Colonic mucosa (tissue), 4 donors: ENCODE data around the gene HSP90AB1. TPM values are rescaled to one million over a fixed set of nuclear protein-coding genes. Genes with fewer than 3 reads are reported as not detected.

Source experiments
- DNase-seq: peaks from one replicate; pipeline ENCODE4 v3.0.0-alpha.2; 2020
- H3K27ac ChIP-seq: fragments of 200-600 bp; one replicate; pipeline ENCODE4 v1.8.0; 2021
- H3K27me3 ChIP-seq: fragments of 200-600 bp; one replicate; pipeline ENCODE4 v1.8.0; 2021
- H3K36me3 ChIP-seq: fragments of 200-600 bp; one replicate; pipeline ENCODE4 v1.8.0; 2021
- H3K4me1 ChIP-seq: fragments of 200-600 bp; one replicate; pipeline ENCODE4 v1.8.0; 2021; ENCODE audit warnings: mild to moderate bottlenecking
- H3K4me3 ChIP-seq: fragments of 200-600 bp; one replicate; pipeline ENCODE4 v1.8.0; 2021
- H3K9ac ChIP-seq, 2 donors: one replicate each; pipeline ENCODE4 v1.7.0; 2013; ENCODE audit warnings: control low read depth in 2 of 2, low read depth in 2 of 2, low read length in 2 of 2
- H3K9me3 ChIP-seq: fragments of 200-600 bp; one replicate; pipeline ENCODE4 v1.8.0; 2021
- CTCF ChIP-seq: fragments of 200-600 bp; IDR thresholded peaks from one replicate; pipeline ENCODE4 v1.8.0; 2022; ENCODE audit warnings: antibody characterized with exemption, mild to moderate bottlenecking
- intact Hi-C: fragments of 100-400 bp; cut with DNase I; formaldehyde crosslinking; loops from one replicate; pipeline ENCODE4 v1.14.1; 2022
- total RNA-seq, 2 donors: library from RNA; stranded (reverse); fragmentation: NEBNext Ultra II Directional in 1 of 2; extraction: Animal tissue kit (Norgen Biotek cat#: 25700) in 1 of 2; gene quantifications; one replicate each; pipeline ENCODE4 v1.2.1, GENCODE V29; 2021
- donor health status: healthy.
- donor health status: DM: no; HTN: no; CAD: no.
- donor health status: DM: no; HTN: no; CAD: no.

HSP90AB1 gene
- total RNA-seq, 2 donors from 2014 or later = 409 to 1,163 TPM

GRCh38 chr6:44251576-44252524 is 4.9 kb downstream of the HSP90AB1 start:
- Histone ChIP-seq H3K27me3 (no peaks in the 10 kb centered on the region), H3K36me3 (peaks cover 32% of the 10 kb centered on the region), H3K4me3 (no peak overlapping the region), H3K4me1 (peaks cover 12% of the 10 kb centered on the region), H3K27ac (no peak overlapping the region), H3K9ac (no peak overlapping the region), H3K9me3 (no peaks in the 10 kb centered on the region)
- intact Hi-C loops = no loop called here
- no peak for TF ChIP-seq CTCF
- DNase-seq = no peak

- H3K4me3 ChIP-seq = no peak overlapping the region
- peak; percentile 77 for DNase-seq
- peaks cover 32% of the 10 kb centered on the region for H3K36me3 ChIP-seq
- H3K9me3 ChIP-seq = no peaks in the 10 kb centered on the region
- peak; percentile 32 for TF ChIP-seq CTCF
- H3K9ac ChIP-seq = no peak overlapping the region
- H3K27ac ChIP-seq = no peak overlapping the region
- peaks cover 10% of the 10 kb centered on the region for H3K4me1 ChIP-seq
- intact Hi-C loops = no loop called here
- no peaks in the 10 kb centered on the region for H3K27me3 ChIP-seq
Measured at GRCh38 chr6:44253307-44254101, 6.6 kb downstream of the HSP90AB1 start.

- no peak overlapping the region for H3K4me3 ChIP-seq
- no peak for TF ChIP-seq CTCF
- no peaks in the 10 kb centered on the region for H3K27me3 ChIP-seq
- H3K36me3 ChIP-seq = peaks cover 32% of the 10 kb centered on the region
- intact Hi-C loops = no loop called here
- peaks cover 8% of the 10 kb centered on the region for H3K4me1 ChIP-seq
- no peak for DNase-seq
- no peaks in the 10 kb centered on the region for H3K9me3 ChIP-seq
- H3K9ac ChIP-seq = no peak overlapping the region
- no peak overlapping the region for H3K27ac ChIP-seq
Measured at GRCh38 chr6:44254191-44255104, 7.5 kb downstream of the HSP90AB1 start.

GRCh38 chr6:44255105-44255808 is 8.4 kb downstream of the HSP90AB1 start:
- Histone ChIP-seq H3K27ac (no peak overlapping the region), H3K4me1 (peaks cover 8% of the 10 kb centered on the region), H3K27me3 (no peaks in the 10 kb centered on the region), H3K4me3 (no peak overlapping the region), H3K36me3 (peaks cover 34% of the 10 kb centered on the region), H3K9ac (no peak overlapping the region), H3K9me3 (no peaks in the 10 kb centered on the region)
- DNase-seq = no peak
- intact Hi-C loops = no loop called here
- no peak for TF ChIP-seq CTCF
